ENCODE measurements around the gene INSIG1. TPM values are rescaled to one million over a fixed set of nuclear protein-coding genes. Genes with fewer than 3 reads are reported as not detected.
A peak's percentile ranks its signal among the peaks of the same experiment; 100 is the strongest.

The INSIG1 gene
- total RNA-seq, 1 donor from 2014 or later: 90.7 TPM

- DNase-seq (no peak), ATAC-seq (no peak)
- H3K36me3 ChIP-seq: no peaks in the 10 kb centered on the region
- no peak for TF ChIP-seq CTCF (IDR thresholded peaks at IDR 0.05)
- intact Hi-C loops (cut with DNase I): no loop called here
- no peaks in the 10 kb centered on the region for H3K9me3 ChIP-seq
- H3K27ac ChIP-seq: no peak overlapping the region
- H3K4me3 ChIP-seq: no peak overlapping the region
- H3K4me1 ChIP-seq: no peaks in the 10 kb centered on the region
- H3K27me3 ChIP-seq: no peaks in the 10 kb centered on the region
These were observed 10.3 kb upstream of the INSIG1 start for GRCh38 chr7:155287284-155287935.

- H3K4me3 ChIP-seq: no peak overlapping the region
- H3K9me3 ChIP-seq: no peaks in the 10 kb centered on the region
- no peak overlapping the region for H3K27ac ChIP-seq
- no peaks in the 10 kb centered on the region for H3K4me1 ChIP-seq
- no peaks in the 10 kb centered on the region for H3K36me3 ChIP-seq
- ATAC-seq (no peak), DNase-seq (no peak)
- no peaks in the 10 kb centered on the region for H3K27me3 ChIP-seq
- intact Hi-C loops (cut with DNase I): no loop called here
- no peak for TF ChIP-seq CTCF (IDR thresholded peaks at IDR 0.05)
These were observed 9.6 kb upstream of the INSIG1 start for GRCh38 chr7:155288055-155288454.

GRCh38 chr7:155289107-155289506 lies 8.6 kb upstream of the INSIG1 start:
- Histone ChIP-seq H3K4me3 (no peak overlapping the region), H3K36me3 (no peaks in the 10 kb centered on the region), H3K9me3 (no peaks in the 10 kb centered on the region), H3K27me3 (no peaks in the 10 kb centered on the region), H3K27ac (no peak overlapping the region), H3K4me1 (no peaks in the 10 kb centered on the region)
- intact Hi-C loops (cut with DNase I): no loop called here
- ATAC-seq (no peak), DNase-seq (no peak)
- no peak for TF ChIP-seq CTCF (IDR thresholded peaks at IDR 0.05)

GRCh38 chr7:155289949-155290501 lies 7.7 kb upstream of the INSIG1 start:
- ATAC-seq: no peak
- DNase-seq: no peak
- Histone ChIP-seq H3K36me3 (no peaks in the 10 kb centered on the region), H3K27me3 (no peaks in the 10 kb centered on the region), H3K4me3 (no peak overlapping the region), H3K9me3 (no peaks in the 10 kb centered on the region), H3K27ac (no peak overlapping the region), H3K4me1 (no peaks in the 10 kb centered on the region)
- no peak for TF ChIP-seq CTCF (IDR thresholded peaks at IDR 0.05)
- intact Hi-C loops (cut with DNase I): no loop called here

- DNase-seq (peak; percentile 84), ATAC-seq (peak; percentile 90)
- intact Hi-C loops (cut with DNase I): no loop called here
- Histone ChIP-seq H3K27me3 (no peaks in the 10 kb centered on the region), H3K4me3 (no peak overlapping the region), H3K27ac (no peak overlapping the region), H3K4me1 (no peaks in the 10 kb centered on the region), H3K9me3 (no peaks in the 10 kb centered on the region), H3K36me3 (no peaks in the 10 kb centered on the region)
- no peak for TF ChIP-seq CTCF (IDR thresholded peaks at IDR 0.05)
These were observed 6.6 kb upstream of the INSIG1 start for GRCh38 chr7:155291045-155291530.

All from upper lobe of right lung (tissue), 1 donor.